OCI-LY7 (cell line): Measurements from ENCODE around the gene PRKG1.

Experiments
- CTCF ChIP-seq: fragments of 200-600 bp; sonication (generic); conservative IDR thresholded peaks from 2 replicates; pipeline ENCODE4 v1.5.1; 2014; ENCODE audit warnings: mild to moderate bottlenecking, antibody characterized with exemption, low read length, moderate library complexity, mixed read lengths
- EZH2phosphoT487 ChIP-seq: fragments of 200-600 bp; sonication (generic); IDR thresholded peaks from 2 replicates; pipeline ENCODE4 v1.6.1; 2018; ENCODE audit warnings: low read depth, borderline replicate concordance, mild to moderate bottlenecking, mixed run types, antibody characterized with exemption, low read length, moderate library complexity, mixed read lengths

DNA sequence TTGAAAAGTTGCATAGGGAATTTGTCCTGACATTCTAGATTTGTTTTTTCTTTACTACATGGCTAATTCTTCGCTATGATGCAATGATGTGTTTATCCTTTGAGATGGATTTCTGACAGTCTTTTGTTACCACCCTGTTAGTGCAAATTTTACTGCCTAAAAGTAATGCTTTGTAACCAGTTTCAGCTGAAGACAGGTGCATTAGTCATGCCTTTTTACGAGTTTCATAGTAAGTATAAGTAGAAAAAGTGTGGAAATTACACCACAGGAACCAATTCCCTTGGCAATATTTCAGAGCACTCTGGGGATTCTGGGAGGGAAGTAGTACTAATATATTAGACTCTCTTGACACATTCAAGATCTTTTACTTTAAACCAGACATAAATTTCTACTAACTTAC, 982.0 kb downstream of the PRKG1 start:
- no peak for TF ChIP-seq CTCF
- no peak for TF ChIP-seq EZH2phosphoT487
